ENCODE measurements around the gene ZNF532.

DNA sequence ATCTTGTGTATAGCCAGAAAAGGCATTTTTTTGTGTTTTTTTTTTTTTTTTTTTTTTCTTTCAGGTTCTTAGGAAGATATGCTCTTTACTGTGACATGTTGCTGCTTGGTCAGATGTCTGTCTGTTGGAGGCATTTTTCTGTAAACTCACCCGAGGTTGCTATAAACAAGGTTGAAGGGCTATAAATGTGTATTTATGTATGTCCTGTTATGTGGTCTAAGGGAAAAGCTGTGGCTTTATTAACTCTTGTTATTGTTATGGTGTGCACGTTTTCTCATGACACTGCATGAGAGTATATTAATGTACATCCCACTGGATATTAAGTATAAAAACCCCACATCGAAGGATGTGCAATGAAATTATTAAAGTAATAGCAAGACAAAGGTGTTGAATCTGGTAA lies 102.0 kb downstream of the ZNF532 start:
- TF ChIP-seq DACH1 (IDR thresholded peaks at IDR 0.05; ENCODE audit: partially characterized antibody) (no peak), EZH2 (IDR thresholded peaks at IDR 0.05; ENCODE audit: borderline replicate concordance, low read depth, low read length) (no peak), BACH1 (tag; IDR thresholded peaks at IDR 0.05) (no peak), FOXM1 (IDR thresholded peaks at IDR 0.05; ENCODE audit: low read depth) (no peak), FOXM1 (CRISPR knock-in tag; IDR thresholded peaks at IDR 0.05; ENCODE audit: low read depth) (no peak), ZBED1 (IDR thresholded peaks at IDR 0.05) (no peak), SOX6 (IDR thresholded peaks at IDR 0.05) (no peak), TCF3 (CRISPR knock-in tag; IDR thresholded peaks at IDR 0.05) (no peak), FOSL1 (tag; conservative IDR thresholded peaks at IDR 0.05) (no peak), NCOA6 (IDR thresholded peaks at IDR 0.05) (no peak)
